ENCODE data around the gene SOHLH1. TPM values are rescaled to one million over a fixed set of nuclear protein-coding genes. Genes with fewer than 3 reads are reported as not detected.
A peak's percentile ranks its signal among the peaks of the same experiment; 100 is the strongest.
"Not testable (repeated sequence)": the region's sequence is repeated elsewhere in the genome, so short reads cannot be mapped to it uniquely, and the experiment has no call there.

The SOHLH1 gene
- total RNA-seq, 1 experiment from 2014 or later = not detected

GRCh38 chr9:135689011-135689410 is 10.3 kb downstream of the SOHLH1 start:
- Histone ChIP-seq H3K27me3 (ENCODE audit: control insufficient read depth, insufficient read depth, low read length) (no peaks in the 10 kb centered on the region), H3K36me3 (replicated peaks; ENCODE audit: control insufficient read depth, insufficient read depth, low read length) (no peaks in the 10 kb centered on the region), H3K4me3 (ENCODE audit: insufficient read depth, low read depth, low read length) (no peak overlapping the region)
- no peak for DNase-seq

GRCh38 chr9:135687216-135687615 is 12.1 kb downstream of the SOHLH1 start:
- DNase-seq = no peak
- H3K36me3 ChIP-seq (replicated peaks; ENCODE audit: control insufficient read depth, insufficient read depth, low read length) = no peaks in the 10 kb centered on the region
- no peak overlapping the region for H3K4me3 ChIP-seq (ENCODE audit: insufficient read depth, low read depth, low read length)
- no peaks in the 10 kb centered on the region for H3K27me3 ChIP-seq (ENCODE audit: control insufficient read depth, insufficient read depth, low read length)

- no peaks in the 10 kb centered on the region for H3K36me3 ChIP-seq (replicated peaks; ENCODE audit: control insufficient read depth, insufficient read depth, low read length)
- no peak for DNase-seq
- H3K4me3 ChIP-seq (ENCODE audit: insufficient read depth, low read depth, low read length) = no peak overlapping the region
- no peaks in the 10 kb centered on the region for H3K27me3 ChIP-seq (ENCODE audit: control insufficient read depth, insufficient read depth, low read length)
Observed at GRCh38 chr9:135684691-135685090, 14.6 kb downstream of the SOHLH1 start.

GRCh38 chr9:135683401-135684034 is 15.8 kb downstream of the SOHLH1 start:
- Histone ChIP-seq H3K27me3 (ENCODE audit: control insufficient read depth, insufficient read depth, low read length) (no peaks in the 10 kb centered on the region), H3K36me3 (replicated peaks; ENCODE audit: control insufficient read depth, insufficient read depth, low read length) (no peaks in the 10 kb centered on the region), H3K4me3 (ENCODE audit: insufficient read depth, low read depth, low read length) (no peak overlapping the region)
- no peak for DNase-seq

- no peaks in the 10 kb centered on the region for H3K36me3 ChIP-seq (replicated peaks; ENCODE audit: control insufficient read depth, insufficient read depth, low read length)
- no peaks in the 10 kb centered on the region for H3K27me3 ChIP-seq (ENCODE audit: control insufficient read depth, insufficient read depth, low read length)
- no peak for DNase-seq
- no peak overlapping the region for H3K4me3 ChIP-seq (ENCODE audit: insufficient read depth, low read depth, low read length)
Observed at GRCh38 chr9:135681161-135681560, 18.1 kb downstream of the SOHLH1 start.

- Histone ChIP-seq H3K36me3 (replicated peaks; ENCODE audit: control insufficient read depth, insufficient read depth, low read length) (no peaks in the 10 kb centered on the region), H3K27me3 (ENCODE audit: control insufficient read depth, insufficient read depth, low read length) (no peaks in the 10 kb centered on the region), H3K4me3 (ENCODE audit: insufficient read depth, low read depth, low read length) (no peak overlapping the region)
- no peak for DNase-seq
Observed at GRCh38 chr9:135680056-135680455, 19.2 kb downstream of the SOHLH1 start.

GRCh38 chr9:135678236-135679017 is 20.9 kb downstream of the SOHLH1 start:
- no peak for DNase-seq
- Histone ChIP-seq H3K4me3 (ENCODE audit: insufficient read depth, low read depth, low read length) (no peak overlapping the region), H3K27me3 (ENCODE audit: control insufficient read depth, insufficient read depth, low read length) (no peaks in the 10 kb centered on the region), H3K36me3 (replicated peaks; ENCODE audit: control insufficient read depth, insufficient read depth, low read length) (no peaks in the 10 kb centered on the region)

- Histone ChIP-seq H3K36me3 (replicated peaks; ENCODE audit: control insufficient read depth, insufficient read depth, low read length) (no peaks in the 10 kb centered on the region), H3K4me3 (ENCODE audit: insufficient read depth, low read depth, low read length) (no peak overlapping the region), H3K27me3 (ENCODE audit: control insufficient read depth, insufficient read depth, low read length) (no peaks in the 10 kb centered on the region)
- peak; percentile 41 for DNase-seq
Observed at GRCh38 chr9:135677641-135678168, 21.6 kb downstream of the SOHLH1 start.

GRCh38 chr9:135676891-135677290 is 22.4 kb downstream of the SOHLH1 start:
- Histone ChIP-seq H3K36me3 (replicated peaks; ENCODE audit: control insufficient read depth, insufficient read depth, low read length) (no peaks in the 10 kb centered on the region), H3K4me3 (ENCODE audit: insufficient read depth, low read depth, low read length) (no peak overlapping the region), H3K27me3 (ENCODE audit: control insufficient read depth, insufficient read depth, low read length) (no peaks in the 10 kb centered on the region)
- no peak for DNase-seq

GRCh38 chr9:135674977-135675376 is 24.3 kb downstream of the SOHLH1 start:
- Histone ChIP-seq H3K27me3 (ENCODE audit: control insufficient read depth, insufficient read depth, low read length) (no peaks in the 10 kb centered on the region), H3K36me3 (replicated peaks; ENCODE audit: control insufficient read depth, insufficient read depth, low read length) (no peaks in the 10 kb centered on the region), H3K4me3 (ENCODE audit: insufficient read depth, low read depth, low read length) (no peak overlapping the region)
- no peak for DNase-seq

GRCh38 chr9:135673941-135674340 is 25.3 kb downstream of the SOHLH1 start:
- Histone ChIP-seq H3K36me3 (replicated peaks; ENCODE audit: control insufficient read depth, insufficient read depth, low read length) (no peaks in the 10 kb centered on the region), H3K27me3 (ENCODE audit: control insufficient read depth, insufficient read depth, low read length) (no peaks in the 10 kb centered on the region), H3K4me3 (ENCODE audit: insufficient read depth, low read depth, low read length) (no peak overlapping the region)
- no peak for DNase-seq

GRCh38 chr9:135672786-135673185 is 26.5 kb downstream of the SOHLH1 start:
- not testable (repeated sequence) for H3K4me3 ChIP-seq (ENCODE audit: insufficient read depth, low read depth, low read length); H3K36me3 ChIP-seq (replicated peaks; ENCODE audit: control insufficient read depth, insufficient read depth, low read length); DNase-seq; H3K27me3 ChIP-seq (ENCODE audit: control insufficient read depth, insufficient read depth, low read length)

- no peaks in the 10 kb centered on the region for H3K27me3 ChIP-seq (ENCODE audit: control insufficient read depth, insufficient read depth, low read length)
- DNase-seq = peak; percentile 97
- no peaks in the 10 kb centered on the region for H3K36me3 ChIP-seq (replicated peaks; ENCODE audit: control insufficient read depth, insufficient read depth, low read length)
- 0 out of 2 replicates have a peak overlapping the region, but pooled peaks have one; percentile 7 for H3K4me3 ChIP-seq (ENCODE audit: insufficient read depth, low read depth, low read length)
Observed at GRCh38 chr9:135671591-135672041, 27.7 kb downstream of the SOHLH1 start.

- no peak overlapping the region for H3K4me3 ChIP-seq (ENCODE audit: insufficient read depth, low read depth, low read length)
- peak; percentile 65 for DNase-seq
- H3K36me3 ChIP-seq (replicated peaks; ENCODE audit: control insufficient read depth, insufficient read depth, low read length) = no peaks in the 10 kb centered on the region
- no peaks in the 10 kb centered on the region for H3K27me3 ChIP-seq (ENCODE audit: control insufficient read depth, insufficient read depth, low read length)
Observed at GRCh38 chr9:135670721-135671590, 28.3 kb downstream of the SOHLH1 start.

Measured in H7 (cell line).